ENCODE data around the gene C16orf96. TPM values are rescaled to one million over a fixed set of nuclear protein-coding genes. Genes with fewer than 3 reads are reported as not detected.
"Not testable (repeated sequence)": the region's sequence is repeated elsewhere in the genome, so short reads cannot be mapped to it uniquely, and the experiment has no call there.

C16orf96 gene
- total RNA-seq, 2 donors from 2014 or later = 1.5 to 1.6 TPM

DNA sequence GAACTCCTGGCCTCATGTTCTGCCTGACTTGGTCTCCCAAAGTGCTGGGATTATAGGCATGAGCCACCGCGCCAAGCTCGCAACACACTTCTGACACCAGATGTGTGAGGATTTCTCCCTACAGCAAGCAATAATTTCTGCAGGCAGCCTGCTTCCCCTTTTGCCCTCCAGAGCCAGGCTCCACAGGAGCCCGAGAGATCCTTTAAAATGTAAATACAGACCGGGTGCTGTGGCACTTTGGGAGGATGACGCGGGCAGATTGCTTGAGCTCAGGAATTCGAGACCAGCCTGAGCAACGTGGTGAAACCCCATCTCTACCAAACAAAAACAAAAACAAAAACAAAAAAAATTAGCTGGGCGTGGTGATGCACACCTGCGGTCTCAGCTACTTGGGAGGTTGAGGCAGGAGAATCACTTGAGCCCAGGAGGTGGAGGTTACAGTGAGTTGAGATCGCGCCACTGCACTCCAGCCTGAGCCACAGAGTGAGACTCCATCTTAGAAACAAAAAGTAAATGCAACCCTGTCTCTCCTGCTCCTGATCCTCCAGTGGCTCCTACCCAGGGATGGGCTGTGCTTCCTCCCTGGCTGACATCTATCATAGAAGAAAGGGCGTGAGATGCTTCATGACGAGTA is 14.7 kb downstream of the C16orf96 start:
- H3K27me3 Mint-ChIP-seq (ENCODE audit: insufficient read depth) = no peaks in the 10 kb centered on the region
- no peak overlapping the region for H3K4me3 ChIP-seq (ENCODE audit: low read length)
- no peaks in the 10 kb centered on the region for H3K36me3 ChIP-seq (ENCODE audit: control insufficient read depth, insufficient read depth, low read length)
- no peak overlapping the region for H3K27ac ChIP-seq (ENCODE audit: low read depth, low read length)
- no peaks in the 10 kb centered on the region for H3K27me3 ChIP-seq (ENCODE audit: control insufficient read depth, insufficient read depth, low read length, poor library complexity, severe bottlenecking)
- H3K9ac ChIP-seq (ENCODE audit: extremely low read depth, low read length, poor library complexity, severe bottlenecking) = no peak overlapping the region
- 54 to 55% methylated on average over 8 to 15 of the region's 15 CpGs for WGBS, 2 experiments (ENCODE audit: insufficient coverage in 1 of 2, insufficient read length in 1 of 2)
- no peaks in the 10 kb centered on the region for H3K4me1 ChIP-seq (ENCODE audit: control insufficient read depth, insufficient read depth, low read length)
- H3K4me3 Mint-ChIP-seq = no peak overlapping the region
- TF ChIP-seq, protein P1, sequence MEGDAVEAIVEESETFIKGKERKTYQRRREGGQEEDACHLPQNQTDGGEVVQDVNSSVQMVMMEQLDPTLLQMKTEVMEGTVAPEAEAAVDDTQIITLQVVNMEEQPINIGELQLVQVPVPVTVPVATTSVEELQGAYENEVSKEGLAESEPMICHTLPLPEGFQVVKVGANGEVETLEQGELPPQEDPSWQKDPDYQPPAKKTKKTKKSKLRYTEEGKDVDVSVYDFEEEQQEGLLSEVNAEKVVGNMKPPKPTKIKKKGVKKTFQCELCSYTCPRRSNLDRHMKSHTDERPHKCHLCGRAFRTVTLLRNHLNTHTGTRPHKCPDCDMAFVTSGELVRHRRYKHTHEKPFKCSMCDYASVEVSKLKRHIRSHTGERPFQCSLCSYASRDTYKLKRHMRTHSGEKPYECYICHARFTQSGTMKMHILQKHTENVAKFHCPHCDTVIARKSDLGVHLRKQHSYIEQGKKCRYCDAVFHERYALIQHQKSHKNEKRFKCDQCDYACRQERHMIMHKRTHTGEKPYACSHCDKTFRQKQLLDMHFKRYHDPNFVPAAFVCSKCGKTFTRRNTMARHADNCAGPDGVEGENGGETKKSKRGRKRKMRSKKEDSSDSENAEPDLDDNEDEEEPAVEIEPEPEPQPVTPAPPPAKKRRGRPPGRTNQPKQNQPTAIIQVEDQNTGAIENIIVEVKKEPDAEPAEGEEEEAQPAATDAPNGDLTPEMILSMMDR (conservative IDR thresholded peaks at IDR 0.05) = no peak
- no peaks in the 10 kb centered on the region for H3K9me3 ChIP-seq (ENCODE audit: control insufficient read depth, low read length)
- no peaks in the 10 kb centered on the region for H3K4me1 Mint-ChIP-seq
- no peaks in the 10 kb centered on the region for H3K9me3 Mint-ChIP-seq
- no peaks in the 10 kb centered on the region for H3K36me3 Mint-ChIP-seq (ENCODE audit: low read depth)
- H3K27ac Mint-ChIP-seq = peak overlapping the region; percentile 89
- peak; percentile 90 for DNase-seq

DNA sequence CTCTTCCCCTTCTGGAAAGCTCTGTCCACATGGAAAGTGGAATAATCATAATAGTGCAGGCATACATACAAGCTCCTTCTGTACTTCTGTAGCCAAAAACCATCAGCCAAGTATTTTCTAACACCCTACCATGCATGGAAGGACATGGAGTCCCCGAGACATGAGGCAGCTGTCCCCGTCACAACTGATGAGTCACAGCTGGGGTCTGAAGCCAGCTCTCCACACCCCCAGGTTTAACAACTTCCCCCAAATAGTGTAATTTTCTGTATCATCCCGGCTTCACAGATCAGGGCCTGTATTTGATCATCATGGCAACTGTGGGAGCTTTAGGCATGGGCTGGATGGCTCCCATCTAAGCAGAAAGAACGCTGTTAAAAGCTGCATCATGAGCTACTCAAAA is 16.6 kb downstream of the C16orf96 start:
- Histone ChIP-seq H3K36me3 (ENCODE audit: control insufficient read depth, insufficient read depth, low read length) (no peaks in the 10 kb centered on the region), H3K4me1 (ENCODE audit: control insufficient read depth, insufficient read depth, low read length) (no peaks in the 10 kb centered on the region), H3K27ac (ENCODE audit: low read depth, low read length) (no peak overlapping the region), H3K4me3 (ENCODE audit: low read length) (no peak overlapping the region), H3K9me3 (ENCODE audit: control insufficient read depth, low read length) (no peaks in the 10 kb centered on the region), H3K27me3 (ENCODE audit: control insufficient read depth, insufficient read depth, low read length, poor library complexity, severe bottlenecking) (no peaks in the 10 kb centered on the region), H3K9ac (ENCODE audit: extremely low read depth, low read length, poor library complexity, severe bottlenecking) (no peak overlapping the region)
- Mint-ChIP-seq H3K4me3 (no peak overlapping the region), H3K9me3 (no peaks in the 10 kb centered on the region), H3K27me3 (ENCODE audit: insufficient read depth) (no peaks in the 10 kb centered on the region), H3K27ac (no peak overlapping the region), H3K4me1 (no peaks in the 10 kb centered on the region), H3K36me3 (ENCODE audit: low read depth) (no peaks in the 10 kb centered on the region)
- TF ChIP-seq, protein P1 (conservative IDR thresholded peaks at IDR 0.05) = no peak
- 69 to 75% methylated on average over 4 of the region's 4 CpGs for WGBS, 2 experiments (ENCODE audit: insufficient coverage in 1 of 2, insufficient read length in 1 of 2)
- no peak for DNase-seq

DNA sequence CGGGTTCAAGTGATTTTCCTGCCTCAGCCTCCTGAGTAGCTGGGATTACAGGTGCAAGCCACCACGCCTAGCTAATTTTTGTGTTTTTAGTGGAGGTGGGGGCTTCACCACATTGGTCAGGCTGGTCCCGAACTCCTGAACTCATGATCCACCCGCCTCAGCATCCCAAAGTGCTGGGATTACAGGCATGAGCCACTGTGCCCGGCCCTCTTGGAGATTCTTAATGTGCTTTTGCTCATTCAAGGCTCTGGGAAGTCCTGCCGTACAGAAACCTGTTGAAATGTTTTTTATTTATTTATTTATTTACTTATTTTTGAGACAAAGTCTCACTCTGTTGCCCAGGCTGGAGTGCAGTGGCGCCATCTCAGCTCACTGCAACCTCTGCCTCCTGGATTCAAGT is 17.8 kb downstream of the C16orf96 start:
- not testable (repeated sequence) for H3K4me1 ChIP-seq (ENCODE audit: control insufficient read depth, insufficient read depth, low read length)

More for the DNA sequence above, 17.8 kb downstream of the C16orf96 start:
- not testable (repeated sequence) for H3K27ac Mint-ChIP-seq; H3K4me3 Mint-ChIP-seq; H3K4me3 ChIP-seq (ENCODE audit: low read length); H3K27ac ChIP-seq (ENCODE audit: low read depth, low read length); H3K27me3 ChIP-seq (ENCODE audit: control insufficient read depth, insufficient read depth, low read length, poor library complexity, severe bottlenecking); H3K9ac ChIP-seq (ENCODE audit: extremely low read depth, low read length, poor library complexity, severe bottlenecking); H3K27me3 Mint-ChIP-seq (ENCODE audit: insufficient read depth); H3K4me1 Mint-ChIP-seq; H3K36me3 ChIP-seq (ENCODE audit: control insufficient read depth, insufficient read depth, low read length); H3K9me3 ChIP-seq (ENCODE audit: control insufficient read depth, low read length); DNase-seq; H3K36me3 Mint-ChIP-seq (ENCODE audit: low read depth); H3K9me3 Mint-ChIP-seq
- WGBS, 2 experiments (ENCODE audit: insufficient coverage in 1 of 2, insufficient read length in 1 of 2) = 98 to 100% methylated on average over 3 to 6 of the region's 7 CpGs

Measured in endodermal cell (in vitro differentiated cells).